Suprapubic skin (tissue), 4 donors: ENCODE results near the gene GARRE1. TPM values are rescaled to one million over a fixed set of nuclear protein-coding genes. Genes with fewer than 3 reads are reported as not detected.
"Not testable (repeated sequence)": the region's sequence is repeated elsewhere in the genome, so short reads cannot be mapped to it uniquely, and the experiment has no call there.

Source experiments
- DNase-seq, 2 donors: peaks; one replicate each; pipeline ENCODE4 v3.0.0-alpha.2; 2019; ENCODE audit warnings: low spot score in 2 of 2
- H3K27ac ChIP-seq: fragments of 200-600 bp; sonication (generic); one replicate; pipeline ENCODE4 v1.5.1; 2019
- H3K27me3 ChIP-seq: fragments of 200-600 bp; sonication (generic); one replicate; pipeline ENCODE4 v1.5.1; 2019
- H3K36me3 ChIP-seq: fragments of 200-600 bp; sonication (generic); one replicate; pipeline ENCODE4 v1.5.1; 2019
- H3K4me1 ChIP-seq: fragments of 200-600 bp; sonication (generic); one replicate; pipeline ENCODE4 v1.5.1; 2019
- H3K4me3 ChIP-seq: fragments of 200-600 bp; sonication (generic); one replicate; pipeline ENCODE4 v1.5.1; 2019; ENCODE audit warnings: mild to moderate bottlenecking
- H3K9me3 ChIP-seq: fragments of 200-600 bp; sonication (generic); one replicate; pipeline ENCODE4 v1.5.1; 2019
- EP300 ChIP-seq: sonication (generic); formaldehyde crosslinking; IDR thresholded peaks from one replicate; pipeline ENCODE4 v1.6.1; 2017; ENCODE audit warnings: antibody characterized with exemption
- POLR2A ChIP-seq, 2 donors: fragments of 450-650 bp; IDR thresholded peaks; one replicate each; pipeline ENCODE4 v1.6.1; 2017; ENCODE audit warnings: antibody characterized with exemption in 2 of 2, mild to moderate bottlenecking in 2 of 2, moderate library complexity in 2 of 2
- POLR2AphosphoS5 ChIP-seq, 3 donors: sonication (generic); formaldehyde crosslinking; IDR thresholded peaks; one replicate each; pipeline ENCODE4 v1.6.1; 2017; ENCODE audit warnings: antibody characterized with exemption in 3 of 3
- WGBS: methylation state at CpG from one replicate; pipeline ENCODE4 v1.1.5; 2018; 5-methylcytosine and 5-hydroxymethylcytosine counted together
- total RNA-seq, 4 donors: library from RNA; depleted of rRNA; stranded (reverse); fragments of >200 nt; gene quantifications; one replicate each; pipeline ENCODE4 v1.1.0, GENCODE V29; 2016
- TF ChIP-seq, protein P1 (sequence below), 2 donors: fragments of 200-600 bp in 1 of 2; fragments of 450-650 bp in 1 of 2; sonication (generic) in 1 of 2; IDR thresholded peaks; one replicate each; pipeline ENCODE4 v1.5.1; 2016 to 2019; ENCODE audit warnings: antibody characterized with exemption in 2 of 2, mild to moderate bottlenecking in 1 of 2, moderate library complexity in 1 of 2

Gene GARRE1
- total RNA-seq, 4 donors from 2014 or later: 24.3 to 37.3 (median 31.0) TPM

DNA sequence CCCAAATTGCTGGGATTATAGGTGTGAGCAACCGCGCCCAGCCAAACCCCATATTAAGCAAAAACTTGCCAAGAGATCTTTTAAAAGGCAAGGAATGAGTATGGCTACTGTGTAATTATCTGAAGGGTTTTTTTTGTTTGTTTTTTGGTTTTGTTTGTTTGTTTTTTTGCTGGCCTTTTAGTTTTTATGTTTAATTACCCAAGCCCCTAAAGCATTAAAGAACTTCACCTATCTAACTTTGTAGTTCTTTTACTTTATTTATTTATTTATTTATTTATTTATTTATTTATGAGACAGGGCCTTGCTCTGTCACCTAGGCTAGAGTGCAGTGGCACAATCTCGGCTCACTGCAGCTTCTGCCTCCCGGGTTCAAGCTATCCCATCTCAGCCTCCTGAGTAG, 40.3 kb upstream of the GARRE1 start:
- no peaks in the 10 kb centered on the region for H3K27me3 ChIP-seq
- H3K36me3 ChIP-seq: peaks cover 72% of the 10 kb centered on the region
- no peaks in the 10 kb centered on the region for H3K9me3 ChIP-seq
- DNase-seq: no peak
- H3K4me3 ChIP-seq: no peak overlapping the region
- peaks cover 4% of the 10 kb centered on the region for H3K4me1 ChIP-seq
- TF ChIP-seq EP300 (no peak), POLR2A (IDR thresholded peaks at IDR 0.05) (no peak), POLR2AphosphoS5 (IDR thresholded peaks at IDR 0.05) (no peak)
- TF ChIP-seq, protein P1, sequence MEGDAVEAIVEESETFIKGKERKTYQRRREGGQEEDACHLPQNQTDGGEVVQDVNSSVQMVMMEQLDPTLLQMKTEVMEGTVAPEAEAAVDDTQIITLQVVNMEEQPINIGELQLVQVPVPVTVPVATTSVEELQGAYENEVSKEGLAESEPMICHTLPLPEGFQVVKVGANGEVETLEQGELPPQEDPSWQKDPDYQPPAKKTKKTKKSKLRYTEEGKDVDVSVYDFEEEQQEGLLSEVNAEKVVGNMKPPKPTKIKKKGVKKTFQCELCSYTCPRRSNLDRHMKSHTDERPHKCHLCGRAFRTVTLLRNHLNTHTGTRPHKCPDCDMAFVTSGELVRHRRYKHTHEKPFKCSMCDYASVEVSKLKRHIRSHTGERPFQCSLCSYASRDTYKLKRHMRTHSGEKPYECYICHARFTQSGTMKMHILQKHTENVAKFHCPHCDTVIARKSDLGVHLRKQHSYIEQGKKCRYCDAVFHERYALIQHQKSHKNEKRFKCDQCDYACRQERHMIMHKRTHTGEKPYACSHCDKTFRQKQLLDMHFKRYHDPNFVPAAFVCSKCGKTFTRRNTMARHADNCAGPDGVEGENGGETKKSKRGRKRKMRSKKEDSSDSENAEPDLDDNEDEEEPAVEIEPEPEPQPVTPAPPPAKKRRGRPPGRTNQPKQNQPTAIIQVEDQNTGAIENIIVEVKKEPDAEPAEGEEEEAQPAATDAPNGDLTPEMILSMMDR (IDR thresholded peaks at IDR 0.05): no peak
- no peak overlapping the region for H3K27ac ChIP-seq
- WGBS: 94% methylated on average over 4 of the region's 4 CpGs

DNA sequence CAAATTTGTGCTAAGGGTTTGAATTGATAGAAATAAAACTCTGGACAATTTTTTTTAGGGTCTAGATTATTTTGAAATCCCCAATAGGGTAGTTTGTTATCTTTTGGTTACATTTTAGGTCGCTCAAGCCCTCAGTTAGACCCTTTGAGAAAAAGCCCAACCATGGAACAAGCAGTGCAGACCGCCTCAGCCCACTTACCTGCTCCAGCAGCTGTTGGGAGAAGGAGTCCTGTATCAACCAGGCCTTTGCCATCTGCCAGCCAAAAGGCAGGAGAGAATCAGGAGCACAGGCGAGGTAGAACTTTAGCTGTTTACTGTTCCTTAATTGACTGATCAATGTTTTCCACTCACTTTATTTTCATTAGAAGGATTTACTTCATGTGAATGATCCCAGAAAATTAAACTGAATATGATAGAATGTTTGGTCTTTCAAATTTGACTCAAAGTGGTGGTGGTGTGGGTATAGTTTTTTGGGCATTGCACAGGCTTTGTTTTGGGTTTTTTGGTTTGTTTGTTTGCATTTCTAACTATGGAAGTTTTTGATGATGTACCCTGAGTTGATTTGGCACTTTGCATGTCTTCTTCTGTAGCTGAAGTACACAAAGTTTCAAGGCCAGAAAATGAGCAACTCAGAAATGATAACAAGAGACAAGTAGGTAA, 39.2 kb upstream of the GARRE1 start:
- TF ChIP-seq POLR2AphosphoS5 (IDR thresholded peaks at IDR 0.05) (no peak), POLR2A (IDR thresholded peaks at IDR 0.05) (no peak), EP300 (no peak)
- TF ChIP-seq, protein P1 (IDR thresholded peaks at IDR 0.05): no peak
- Histone ChIP-seq H3K36me3 (peaks cover 69% of the 10 kb centered on the region), H3K9me3 (no peaks in the 10 kb centered on the region), H3K4me3 (no peak overlapping the region), H3K4me1 (peaks cover 4% of the 10 kb centered on the region), H3K27me3 (no peaks in the 10 kb centered on the region), H3K27ac (no peak overlapping the region)
- 97% methylated on average over 3 of the region's 3 CpGs for whole genome bisulfite sequencing
- DNase-seq: no peak

DNA sequence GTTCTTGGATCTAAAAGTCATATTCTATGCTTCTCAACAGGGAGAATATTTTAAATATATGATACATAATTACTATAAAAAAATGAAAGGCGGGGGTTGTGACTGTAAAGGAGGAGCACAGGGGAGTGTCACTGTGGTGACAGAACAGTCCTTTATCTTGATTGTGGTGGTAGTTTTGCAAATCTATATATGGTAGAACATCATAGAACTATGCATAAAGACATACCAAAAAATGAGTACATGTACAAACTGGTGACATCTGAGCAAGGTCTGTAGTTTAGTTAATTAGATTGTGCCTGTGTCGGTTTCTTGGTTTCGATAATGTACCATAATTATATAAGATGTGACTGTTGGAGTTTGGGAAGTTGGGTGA, 38.7 kb upstream of the GARRE1 start:
- 93% methylated on average over 3 of the region's 3 CpGs for WGBS
- peaks cover 64% of the 10 kb centered on the region for H3K36me3 ChIP-seq
- no peak overlapping the region for H3K4me3 ChIP-seq
- H3K27ac ChIP-seq: no peak overlapping the region
- no peak for DNase-seq
- no peaks in the 10 kb centered on the region for H3K27me3 ChIP-seq
- TF ChIP-seq POLR2A (IDR thresholded peaks at IDR 0.05) (no peak), POLR2AphosphoS5 (IDR thresholded peaks at IDR 0.05) (no peak), EP300 (no peak)
- TF ChIP-seq, protein P1 (IDR thresholded peaks at IDR 0.05): no peak
- peaks cover 4% of the 10 kb centered on the region for H3K4me1 ChIP-seq
- H3K9me3 ChIP-seq: no peaks in the 10 kb centered on the region

DNA sequence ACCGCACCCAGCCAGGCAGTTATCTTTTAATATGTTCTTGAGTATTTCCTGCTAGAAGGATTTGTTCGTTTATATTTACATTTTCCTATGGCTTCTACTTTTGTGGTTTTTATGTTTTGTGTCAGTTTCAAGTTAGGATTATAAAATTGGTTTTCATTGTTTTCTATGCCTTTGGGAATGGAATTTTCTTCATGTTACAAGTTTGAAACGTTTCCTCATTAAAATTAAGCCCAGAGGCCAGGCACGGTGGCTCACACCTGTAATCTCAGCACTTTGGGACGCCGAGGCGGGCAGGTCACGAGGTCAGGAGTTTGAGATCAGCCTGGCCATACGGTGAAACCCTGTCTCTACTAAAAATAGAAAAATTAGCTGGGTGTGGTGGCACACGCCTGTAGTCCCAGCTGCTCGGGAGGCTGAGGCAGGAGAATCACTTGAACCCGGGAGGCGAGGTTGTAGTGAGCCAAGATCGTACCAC, 37.6 kb upstream of the GARRE1 start:
- H3K4me3 ChIP-seq, H3K27ac ChIP-seq, H3K4me1 ChIP-seq, H3K9me3 ChIP-seq, DNase-seq, H3K27me3 ChIP-seq: not testable (repeated sequence)
- peaks cover 63% of the 10 kb centered on the region for H3K36me3 ChIP-seq
- WGBS: 86% methylated on average over 14 of the region's 14 CpGs

DNA sequence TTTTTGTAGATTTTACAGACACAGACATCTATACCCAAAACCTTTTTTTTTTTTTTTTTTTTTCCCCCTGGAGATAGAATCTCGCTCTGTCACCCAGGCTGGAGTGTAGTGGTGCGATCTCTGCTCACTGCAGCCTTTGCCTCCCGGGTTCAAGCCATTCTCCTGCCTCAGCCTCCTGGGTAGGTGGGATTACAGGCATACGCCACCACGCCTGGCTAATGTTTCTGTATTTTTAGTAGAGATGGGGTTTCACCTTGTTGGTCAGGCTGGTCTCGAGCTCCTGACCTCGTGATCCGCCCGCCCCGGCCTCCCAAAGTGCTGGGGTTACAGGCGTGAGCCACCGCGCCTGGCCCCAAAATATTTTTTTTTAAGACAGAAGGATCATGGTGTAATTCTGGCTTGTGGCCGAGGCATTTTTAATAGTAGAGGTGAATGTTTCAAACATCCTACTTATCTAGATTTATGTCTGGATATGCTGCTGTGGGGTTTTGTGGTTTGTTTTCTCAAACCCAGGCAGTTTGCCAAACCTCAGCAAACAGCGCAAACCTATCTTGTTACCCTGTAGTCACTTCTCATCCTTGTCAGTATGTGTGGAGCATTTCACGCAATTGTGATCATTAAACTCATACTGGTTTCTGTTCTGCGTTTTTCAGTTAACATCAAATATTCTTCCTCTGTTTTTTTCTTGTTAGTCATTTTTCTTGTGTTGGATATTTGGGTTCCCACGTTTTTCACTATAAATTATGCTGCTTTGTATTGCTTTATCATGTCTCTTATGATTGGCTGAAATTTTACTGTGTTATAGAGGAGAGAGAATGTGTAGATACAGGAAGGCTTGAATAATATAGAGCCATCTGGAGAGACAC, 36.2 kb upstream of the GARRE1 start:
- WGBS: 74% methylated on average over 18 of the region's 18 CpGs
- no peak for DNase-seq
- H3K27ac ChIP-seq: no peak overlapping the region
- TF ChIP-seq, protein P1 (IDR thresholded peaks at IDR 0.05): no peak
- TF ChIP-seq POLR2A (IDR thresholded peaks at IDR 0.05): no peak
- TF ChIP-seq POLR2AphosphoS5 (IDR thresholded peaks at IDR 0.05): no peak
- TF ChIP-seq EP300: no peak
- no peaks in the 10 kb centered on the region for H3K9me3 ChIP-seq
- H3K36me3 ChIP-seq: peaks cover 70% of the 10 kb centered on the region
- peaks cover 4% of the 10 kb centered on the region for H3K4me1 ChIP-seq
- H3K27me3 ChIP-seq: no peaks in the 10 kb centered on the region
- no peak overlapping the region for H3K4me3 ChIP-seq
